NCI-H2029 (cell line): ENCODE results near the gene DCC.

ENCODE experiments used
- DNase-seq: peaks from one replicate; lab custom pipeline; 2025; lab: John Stamatoyannopoulos, UW

DCC gene

DNA sequence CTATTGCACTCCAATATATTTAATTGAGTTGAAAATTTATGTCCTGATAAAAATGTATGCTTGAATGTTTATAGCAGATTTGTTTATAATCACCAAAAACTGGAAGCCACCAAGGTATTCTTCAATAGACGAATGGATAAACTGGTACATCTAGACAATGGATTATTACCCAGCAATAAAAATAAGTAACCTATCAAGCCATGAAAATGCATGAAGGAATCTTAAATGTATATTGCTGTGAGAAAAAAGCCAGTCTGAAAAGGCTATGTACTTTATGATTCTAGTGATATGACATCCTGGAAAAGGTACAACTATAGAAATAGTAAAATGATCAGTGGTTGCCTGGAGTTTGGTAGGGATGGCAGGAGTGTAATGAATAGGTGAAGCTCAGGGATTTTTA lies 580.7 kb downstream of the DCC start:
- no peak for DNase-seq

- no peak for DNase-seq
Measured at GRCh38 chr18:52933356-52933755, 593.4 kb downstream of the DCC start.

- no peak for DNase-seq
Measured at GRCh38 chr18:52936931-52937330, 596.9 kb downstream of the DCC start.

GRCh38 chr18:52937840-52938239 lies 597.8 kb downstream of the DCC start:
- no peak for DNase-seq

- no peak for DNase-seq
Measured at GRCh38 chr18:52945552-52945951, 605.6 kb downstream of the DCC start.

- DNase-seq, result no peak
Measured at GRCh38 chr18:52948868-52949444, 609.0 kb downstream of the DCC start.

GRCh38 chr18:52950155-52950554 lies 610.2 kb downstream of the DCC start:
- DNase-seq, result no peak

- DNase-seq, result no peak
Measured at GRCh38 chr18:52953387-52953786, 613.4 kb downstream of the DCC start.

DNA sequence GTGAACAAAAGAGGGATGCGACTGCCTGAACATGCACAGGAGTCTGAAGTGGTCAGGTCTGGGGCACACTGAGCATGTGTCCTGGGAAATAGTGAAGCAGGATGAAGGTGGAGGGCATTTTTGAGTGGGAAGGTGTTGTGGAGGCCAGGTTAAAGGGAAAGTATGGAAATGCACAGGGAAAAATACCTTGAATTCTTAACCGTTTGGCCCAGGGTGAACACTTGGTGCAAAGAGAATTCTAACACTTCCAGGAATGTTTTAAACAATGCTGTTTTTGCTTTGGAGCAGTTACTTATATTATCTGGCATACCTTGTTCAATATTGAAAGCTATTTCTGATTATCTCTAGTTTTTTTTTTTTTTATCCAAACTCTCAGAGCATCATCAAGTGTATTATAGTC lies 623.5 kb downstream of the DCC start:
- DNase-seq, result no peak

DNA sequence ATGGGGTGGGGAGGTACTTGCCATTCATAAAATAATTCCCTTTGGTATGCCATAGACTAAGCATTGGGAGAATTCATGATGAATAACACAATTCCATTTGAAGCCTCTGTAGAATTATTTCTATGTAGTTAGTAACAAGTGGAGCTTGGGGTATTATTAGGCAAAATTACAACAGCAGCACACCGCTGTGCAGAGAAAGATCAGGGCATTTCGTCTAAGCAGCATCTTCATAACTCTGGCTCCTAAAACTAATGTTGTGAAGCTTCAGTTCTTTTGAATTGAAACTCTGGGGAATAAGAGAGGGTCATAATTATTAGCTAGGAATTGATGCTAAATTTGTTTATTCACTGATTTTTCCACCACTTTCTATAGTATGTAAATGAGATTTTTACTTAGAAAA lies 630.7 kb downstream of the DCC start:
- no peak for DNase-seq

DNA sequence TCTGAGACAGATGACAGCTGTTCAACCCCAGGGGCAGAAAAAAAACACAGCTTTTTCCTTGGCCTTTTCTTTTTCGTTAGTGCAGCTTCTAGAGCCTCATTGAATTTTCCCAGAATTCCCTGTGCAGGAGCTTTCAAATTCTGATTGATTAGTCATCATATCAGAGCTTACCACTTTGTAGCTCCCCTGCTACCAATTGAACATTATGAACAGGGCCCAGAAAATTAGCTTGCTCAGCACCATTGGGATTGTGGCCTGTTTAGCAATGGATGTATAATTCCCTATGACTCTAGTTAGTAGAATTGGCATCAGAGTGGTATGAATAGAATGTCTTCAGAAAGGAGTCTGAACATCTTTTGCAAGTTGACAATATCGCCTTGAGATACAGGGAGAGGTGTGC lies 631.1 kb downstream of the DCC start:
- no peak for DNase-seq

- no peak for DNase-seq
Measured at GRCh38 chr18:52979892-52980291, 639.9 kb downstream of the DCC start.

DNA sequence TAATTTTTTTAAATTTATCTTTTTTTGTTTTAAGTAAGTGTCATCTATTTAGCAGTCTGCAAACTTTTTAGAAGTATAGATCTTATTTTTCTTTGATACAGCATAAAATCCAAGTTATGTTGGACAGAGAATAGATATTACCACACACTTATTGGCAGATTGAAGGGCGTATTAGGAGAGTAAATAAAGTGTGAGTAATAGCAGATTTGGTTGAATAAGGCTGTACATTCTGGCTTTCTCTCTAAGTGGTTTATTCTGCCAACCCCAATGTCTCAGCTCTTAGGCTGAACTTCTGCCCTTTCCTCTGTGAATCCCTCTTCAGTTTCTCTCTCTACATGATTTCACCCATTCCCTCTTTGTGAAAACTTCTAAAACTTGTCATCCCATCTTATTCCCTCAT lies 651.2 kb downstream of the DCC start:
- no peak for DNase-seq

- no peak for DNase-seq
Measured at GRCh38 chr18:52992041-52992440, 652.0 kb downstream of the DCC start.

DNA sequence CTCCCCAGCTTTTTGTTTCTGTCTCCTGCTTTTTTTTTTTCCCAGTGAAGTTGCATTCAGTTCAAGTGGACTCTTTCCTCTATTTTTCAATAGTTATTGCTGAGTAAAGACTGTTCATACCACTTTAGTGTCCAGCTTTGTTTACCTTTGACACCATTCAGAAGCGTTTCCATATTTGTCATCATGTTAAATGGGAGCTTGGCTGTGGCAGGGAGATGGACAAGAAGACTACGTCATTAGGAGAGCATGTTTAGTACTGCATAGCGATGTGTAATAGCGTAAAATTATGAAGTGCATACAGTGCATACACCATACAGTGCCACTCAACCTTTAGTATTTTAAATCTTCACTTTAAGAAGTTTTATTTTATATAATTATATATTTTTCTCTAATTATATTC lies 655.9 kb downstream of the DCC start:
- no peak for DNase-seq

- no peak for DNase-seq
Measured at GRCh38 chr18:52999633-53000032, 659.6 kb downstream of the DCC start.

GRCh38 chr18:53004798-53005197 lies 664.8 kb downstream of the DCC start:
- DNase-seq, result no peak

DNA sequence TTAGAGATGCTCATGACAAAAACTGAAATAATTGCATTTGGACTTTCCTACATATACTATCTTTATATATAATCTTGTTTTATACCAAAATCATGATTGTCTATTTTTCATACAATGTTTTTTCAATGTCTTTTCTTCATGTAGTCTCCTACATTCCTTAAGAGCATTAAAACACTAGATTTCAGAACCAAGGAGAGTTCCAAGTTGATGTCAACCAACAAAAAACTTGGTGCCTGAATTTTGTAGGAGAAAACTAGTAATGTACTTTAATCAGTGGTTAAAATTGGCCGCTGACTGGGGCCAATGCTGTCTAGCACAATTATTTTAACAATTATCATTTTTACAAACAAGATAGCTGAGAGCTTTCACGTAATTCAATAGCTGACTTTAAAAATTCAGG lies 678.8 kb downstream of the DCC start:
- no peak for DNase-seq

GRCh38 chr18:53025247-53025646 lies 685.2 kb downstream of the DCC start:
- no peak for DNase-seq

GRCh38 chr18:53028565-53028964 lies 688.6 kb downstream of the DCC start:
- DNase-seq, result no peak

DNA sequence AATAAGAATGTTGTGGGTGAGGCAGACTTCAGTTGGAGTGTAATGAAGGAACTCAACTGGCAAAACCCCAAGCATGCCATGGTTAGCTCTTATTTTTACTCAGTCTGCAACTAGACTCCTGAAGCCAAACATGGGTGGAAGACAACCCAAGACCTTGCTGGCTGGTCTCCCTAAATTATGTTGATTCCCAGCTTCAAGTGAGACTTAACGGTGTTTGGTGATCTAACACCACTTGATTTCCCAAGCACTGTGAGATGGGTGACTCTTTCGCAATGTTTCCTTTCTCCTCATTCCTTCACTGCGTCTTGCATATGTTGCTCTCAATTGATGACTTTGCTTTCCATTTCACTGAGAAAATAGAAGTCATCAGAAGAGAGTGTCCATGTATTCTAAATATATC lies 693.1 kb downstream of the DCC start:
- DNase-seq, result no peak

DNA sequence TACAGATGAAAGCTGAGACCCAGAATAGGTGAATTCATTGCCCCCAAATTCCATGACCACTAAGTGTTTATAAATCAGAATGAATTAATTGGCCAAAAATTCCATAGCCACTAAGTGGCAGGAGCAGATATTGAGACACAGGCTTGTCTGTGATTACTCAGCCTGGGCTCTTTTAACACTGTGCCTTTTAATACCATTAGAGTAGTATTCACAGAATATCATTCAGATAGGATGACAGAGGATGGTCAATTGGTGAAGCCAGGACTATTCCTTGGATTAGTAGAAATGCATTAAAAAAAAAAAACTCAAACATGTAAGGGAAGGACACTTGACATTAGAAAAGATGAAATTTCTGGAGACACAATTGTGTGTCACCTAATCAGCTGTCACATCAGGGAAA lies 698.6 kb downstream of the DCC start:
- DNase-seq, result no peak

DNA sequence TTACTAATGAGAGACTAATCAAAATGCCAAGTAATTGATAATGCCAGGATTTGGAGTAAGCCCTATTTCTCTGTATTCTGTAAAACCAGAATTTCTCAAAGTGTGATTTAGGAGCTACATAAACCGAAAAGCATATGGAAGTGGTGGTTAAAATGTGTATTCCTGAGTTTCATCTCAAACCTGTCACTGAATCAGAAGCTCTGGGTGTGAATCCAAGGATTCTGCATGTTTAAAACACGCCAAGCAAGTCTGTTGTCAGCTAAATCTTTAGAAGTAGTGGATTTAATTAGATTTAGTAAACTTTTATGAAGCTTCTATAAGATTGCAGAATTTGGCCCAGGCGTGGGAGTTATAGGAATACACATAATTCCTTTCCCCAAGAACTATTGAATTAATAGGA lies 700.3 kb downstream of the DCC start:
- no peak for DNase-seq

DNA sequence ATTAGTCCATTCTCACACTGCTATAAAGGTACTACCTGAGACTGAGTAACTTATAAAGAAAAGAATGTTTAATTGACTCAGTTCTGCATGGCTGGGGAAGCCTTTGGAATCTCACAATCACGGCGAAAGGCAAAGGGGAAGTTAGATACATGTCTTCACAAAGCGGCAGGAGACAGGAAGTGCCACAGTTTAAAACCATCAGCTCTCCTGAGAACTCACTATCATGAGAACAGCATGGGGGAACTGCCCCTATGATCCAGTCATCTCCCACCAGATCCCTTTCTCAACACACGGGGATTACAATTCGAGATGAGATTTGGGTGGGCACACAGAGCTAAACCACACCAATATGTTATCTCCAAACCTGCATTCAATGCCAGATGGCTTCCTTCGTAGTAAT lies 716.1 kb downstream of the DCC start:
- DNase-seq, result no peak

GRCh38 chr18:53070788-53071187 lies 730.8 kb downstream of the DCC start:
- no peak for DNase-seq
